GM18507 (cell line): Measurements from ENCODE around the gene LENG8.
"Not testable (repeated sequence)": the region's sequence is repeated elsewhere in the genome, so short reads cannot be mapped to it uniquely, and the experiment has no call there.

ENCODE experiments used
- DNase-seq: peaks from one replicate; pipeline ENCODE4 v3.0.0; 2011; ENCODE audit warnings: low read depth; ENCODE audit not compliant: insufficient read length; ENCODE audit errors: extremely low spot score
- FAIRE-seq: peaks from 2 replicates; lab custom pipeline; 2011; peaks lifted over from hg19 to GRCh38; lab: Jason Lieb, UNC

LENG8 gene

DNA sequence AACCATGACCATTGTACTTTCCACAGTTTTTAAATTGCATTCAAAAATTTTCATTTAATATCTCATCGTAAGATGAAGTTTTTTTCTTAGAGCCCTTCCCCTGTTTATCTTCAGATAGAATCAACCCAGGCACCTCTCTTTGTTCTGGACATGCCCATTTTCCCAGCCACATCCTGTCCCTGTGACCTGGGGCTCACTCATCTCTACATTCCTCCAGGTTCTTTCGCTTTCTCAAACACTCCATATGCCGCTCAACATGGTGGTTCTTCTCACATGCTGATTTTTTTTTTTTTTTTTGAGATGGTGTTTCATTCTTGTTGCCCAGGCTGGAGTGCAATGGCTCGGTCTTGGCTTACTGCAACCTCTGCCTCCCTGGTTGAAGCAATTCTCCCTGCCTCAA lies 56.5 kb downstream of the LENG8 start:
- not testable (repeated sequence) for FAIRE-seq

DNA sequence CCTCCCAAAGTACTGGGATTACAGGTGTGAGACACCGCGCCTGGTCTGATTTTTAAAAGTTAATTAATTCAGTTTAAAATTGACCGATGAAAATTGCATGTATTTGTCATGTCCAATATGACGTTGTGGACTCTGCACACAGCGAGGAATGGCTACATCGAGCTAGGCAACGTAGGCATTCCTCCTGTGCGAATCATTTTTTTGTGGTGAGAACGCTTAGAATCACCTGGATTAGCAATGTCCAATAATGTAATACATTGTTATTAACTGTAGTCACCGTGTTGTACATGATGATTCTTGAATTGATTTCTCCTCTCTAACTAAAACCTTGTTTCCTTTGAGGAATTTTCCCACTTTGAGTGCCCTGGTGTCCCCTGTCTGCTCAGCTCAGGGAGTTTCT lies 57.1 kb downstream of the LENG8 start:
- no peak for FAIRE-seq
- DNase-seq: no peak

More for the DNA sequence above, 56.5 kb downstream of the LENG8 start:
- not testable (repeated sequence) for DNase-seq

DNA sequence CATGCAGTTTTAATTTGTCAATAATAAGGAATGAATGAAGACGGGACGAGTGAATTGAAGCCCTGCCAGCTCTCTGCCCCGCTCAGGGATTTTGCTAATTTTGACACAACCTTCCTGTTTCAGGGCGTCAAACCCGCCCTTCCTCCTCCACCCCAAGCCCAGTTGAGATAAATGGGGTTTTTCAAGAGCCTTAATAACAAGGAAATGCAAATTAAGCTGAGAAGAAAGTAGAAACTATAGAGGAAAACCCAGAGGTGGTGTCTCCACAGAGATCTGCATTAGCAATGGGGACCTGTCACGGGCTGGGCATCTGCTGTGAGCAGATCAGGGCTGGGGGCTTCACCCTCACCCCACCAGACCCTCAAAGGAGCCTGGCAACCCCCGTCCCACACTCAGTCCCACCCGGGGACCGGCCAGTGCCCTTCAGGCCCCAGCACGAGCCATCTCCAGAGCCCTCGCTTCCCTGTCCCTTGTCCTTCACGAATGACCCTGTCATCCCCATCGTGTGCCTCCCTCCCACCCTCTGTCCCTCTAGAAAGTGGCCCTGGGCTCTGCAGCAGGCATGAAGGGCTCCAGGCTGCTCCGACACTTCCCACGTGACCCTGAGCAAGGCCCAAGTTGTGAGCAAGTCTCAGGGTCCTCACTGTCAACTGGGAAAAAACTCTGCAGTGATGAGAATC lies 58.2 kb downstream of the LENG8 start:
- peak; percentile 69 for FAIRE-seq
- not testable (repeated sequence) for DNase-seq

DNA sequence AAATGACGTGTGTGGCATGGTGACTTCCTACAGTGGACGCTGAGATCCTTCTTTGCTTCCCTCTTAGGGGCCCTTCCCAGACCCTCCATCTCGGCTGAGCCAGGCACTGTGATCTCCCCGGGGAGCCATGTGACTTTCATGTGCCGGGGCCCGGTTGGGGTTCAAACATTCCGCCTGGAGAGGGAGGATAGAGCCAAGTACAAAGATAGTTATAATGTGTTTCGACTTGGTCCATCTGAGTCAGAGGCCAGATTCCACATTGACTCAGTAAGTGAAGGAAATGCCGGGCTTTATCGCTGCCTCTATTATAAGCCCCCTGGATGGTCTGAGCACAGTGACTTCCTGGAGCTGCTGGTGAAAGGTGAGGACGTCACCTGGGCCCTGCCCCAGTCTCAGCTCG lies 58.8 kb downstream of the LENG8 start:
- FAIRE-seq: no peak

DNA sequence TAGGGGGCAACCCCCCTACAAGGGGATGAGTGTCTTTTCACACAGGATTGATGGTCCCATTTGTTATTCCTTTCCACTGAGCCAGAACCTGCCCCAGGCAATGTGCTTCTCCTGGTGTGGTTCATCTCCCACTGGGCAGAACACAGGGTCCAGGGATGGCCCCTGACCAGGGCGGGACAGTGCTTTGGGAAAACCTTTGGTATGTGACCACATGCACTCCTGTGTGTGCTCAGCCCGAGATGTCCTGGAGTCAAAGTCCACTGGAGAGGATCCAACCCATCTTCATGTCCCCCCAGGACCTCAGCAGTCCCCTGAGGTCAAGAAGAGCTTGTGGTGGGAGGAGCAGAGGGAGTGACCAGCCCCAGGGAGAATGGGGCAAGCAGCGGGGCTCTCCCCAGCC lies 59.5 kb downstream of the LENG8 start:
- not testable (repeated sequence) for FAIRE-seq, DNase-seq

More for the DNA sequence above, 58.8 kb downstream of the LENG8 start:
- no peak for DNase-seq

DNA sequence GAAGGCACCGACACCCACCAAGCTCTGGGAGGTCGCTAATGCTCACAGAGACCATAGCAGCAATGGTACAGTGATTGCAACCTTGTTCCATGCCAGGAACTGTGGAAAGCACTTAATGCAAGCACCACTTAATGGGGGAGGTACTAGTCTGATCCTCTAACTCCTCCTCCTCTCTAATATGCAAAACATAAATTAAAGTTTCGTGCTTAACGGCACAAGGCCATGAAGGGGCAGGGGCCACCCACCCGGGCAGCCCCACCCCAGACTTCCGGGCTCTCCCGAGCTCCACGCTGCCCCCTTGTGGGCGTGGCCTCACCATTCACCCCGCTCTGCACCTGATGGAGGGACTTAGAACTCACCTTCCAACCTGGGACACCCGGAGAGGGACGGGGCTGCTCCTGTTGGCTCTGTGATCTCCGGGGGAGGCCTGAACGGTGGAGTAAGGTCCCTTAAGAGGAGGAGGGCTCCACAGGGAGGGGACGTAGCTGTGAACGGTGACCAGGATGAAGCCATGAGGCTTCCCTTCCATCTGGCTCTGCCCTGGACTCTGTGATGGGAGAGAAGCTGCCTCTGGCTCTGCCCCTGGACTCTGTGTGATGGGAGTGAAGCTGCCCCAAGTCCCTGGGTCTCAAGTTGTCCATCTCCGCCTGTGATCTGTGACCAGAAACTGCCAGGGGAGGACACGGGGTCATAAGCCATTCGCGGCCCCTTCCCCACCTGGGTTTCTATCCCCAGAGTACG lies 60.4 kb downstream of the LENG8 start:
- DNase-seq: not testable (repeated sequence)
- peak; percentile 90 for FAIRE-seq
